HepG2 (cell line): ENCODE results near the gene NUDT1. TPM values are rescaled to one million over a fixed set of nuclear protein-coding genes. Genes with fewer than 3 reads are reported as not detected.
A peak's percentile ranks its signal among the peaks of the same experiment; 100 is the strongest.

ENCODE experiments used
- ATF7-NPFF ChIP-seq: sonication (generic); formaldehyde crosslinking; IDR thresholded peaks from 2 replicates; pipeline ENCODE4 v1.8.1; 2023; ENCODE audit warnings: mild to moderate bottlenecking, low read depth, missing genetic modification reagents, moderate library complexity
- HDAC1 ChIP-seq: sonication (generic); formaldehyde crosslinking; IDR thresholded peaks from 2 replicates; pipeline ENCODE4 v1.5.1; 2020; ENCODE audit warnings: mild to moderate bottlenecking, missing genetic modification reagents
- ISX ChIP-seq: sonication (generic); formaldehyde crosslinking; conservative IDR thresholded peaks from 2 replicates; pipeline ENCODE4 v1.5.0; 2020; ENCODE audit warnings: missing genetic modification reagents
- JUND ChIP-seq: sonication (generic); formaldehyde crosslinking; IDR thresholded peaks from 2 replicates; pipeline ENCODE4 v1.8.0; 2022; ENCODE audit warnings: mild to moderate bottlenecking, missing genetic modification reagents
- KLF12 ChIP-seq: sonication (generic); formaldehyde crosslinking; IDR thresholded peaks from 2 replicates; pipeline ENCODE4 v1.4.0; 2020; ENCODE audit warnings: missing genetic modification reagents, borderline replicate concordance
- NONO ChIP-seq, 2 experiments: fragments of 450-650 bp in 1 of 2; sonication (generic) in 1 of 2; formaldehyde crosslinking in 1 of 2; IDR thresholded peaks in 1 of 2; conservative IDR thresholded peaks in 1 of 2; 2 replicates each; pipeline versions ENCODE4 v1.6.1 to v1.8.0; 2017 to 2022; ENCODE audit warnings: mild to moderate bottlenecking in 1 of 2, missing genetic modification reagents in 1 of 2, moderate library complexity in 1 of 2
- NR2F2 ChIP-seq: IDR thresholded peaks from 2 replicates; pipeline ENCODE4 v1.6.1; 2012; ENCODE audit warnings: low read depth, inconsistent platforms, borderline replicate concordance
- PATZ1 ChIP-seq: sonication (generic); formaldehyde crosslinking; IDR thresholded peaks from 2 replicates; pipeline ENCODE4 v1.4.0; 2020; ENCODE audit warnings: missing genetic modification reagents
- POLR2A ChIP-seq, 2 experiments: IDR thresholded peaks; 2 replicates each; pipeline ENCODE4 v1.6.1; 2011; ENCODE audit warnings: low read depth in 2 of 2, low read length in 2 of 2, mild to moderate bottlenecking in 1 of 2, moderate library complexity in 1 of 2; ENCODE audit not compliant: insufficient read depth in 1 of 2
- RCOR2 ChIP-seq: IDR thresholded peaks from 2 replicates; pipeline ENCODE4 v1.6.1; 2016; ENCODE audit warnings: missing biosample characterization, missing genetic modification reagents
- SNAPC4 ChIP-seq: sonication (generic); formaldehyde crosslinking; IDR thresholded peaks from 2 replicates; pipeline ENCODE4 v1.4.0; 2020; ENCODE audit warnings: mild to moderate bottlenecking, missing genetic modification reagents
- SOX5 ChIP-seq: IDR thresholded peaks from 2 replicates; pipeline ENCODE4 v1.6.1; 2016; ENCODE audit warnings: borderline replicate concordance
- TBX2 ChIP-seq: sonication (generic); formaldehyde crosslinking; IDR thresholded peaks from 2 replicates; pipeline ENCODE4 v1.5.0; 2020; ENCODE audit warnings: missing genetic modification reagents, mild to moderate bottlenecking, borderline replicate concordance
- ZFP1 ChIP-seq: IDR thresholded peaks from 2 replicates; pipeline ENCODE4 v1.6.1; 2016
- ZFP36 ChIP-seq: fragments of 150-350 bp; IDR thresholded peaks from 2 replicates; pipeline ENCODE4 v1.6.1; 2018; ENCODE audit warnings: borderline replicate concordance, low read length, low read depth; ENCODE audit not compliant: partially characterized antibody
- ZNF224 ChIP-seq: sonication (generic); formaldehyde crosslinking; IDR thresholded peaks from 2 replicates; pipeline ENCODE4 v1.5.0; 2020; ENCODE audit warnings: mild to moderate bottlenecking, missing genetic modification reagents
- ZNF350 ChIP-seq: sonication (generic); formaldehyde crosslinking; IDR thresholded peaks from 2 replicates; pipeline ENCODE4 v1.4.0; 2020; ENCODE audit warnings: mild to moderate bottlenecking, low read depth, missing genetic modification reagents, borderline replicate concordance
- ZNF496 ChIP-seq: sonication (generic); formaldehyde crosslinking; IDR thresholded peaks from 2 replicates; pipeline ENCODE4 v1.8.1; 2023; ENCODE audit warnings: mild to moderate bottlenecking, moderate library complexity, missing genetic modification reagents; ENCODE audit not compliant: insufficient replicate concordance
- ZNF766 ChIP-seq: sonication (generic); formaldehyde crosslinking; IDR thresholded peaks from 2 replicates; pipeline ENCODE4 v1.5.0; 2020; ENCODE audit warnings: missing genetic modification reagents, borderline replicate concordance
- ZNF775 ChIP-seq: sonication (generic); formaldehyde crosslinking; IDR thresholded peaks from 2 replicates; pipeline ENCODE4 v1.4.0; 2020; ENCODE audit warnings: missing genetic modification reagents, mild to moderate bottlenecking, moderate library complexity, borderline replicate concordance
- ZNF850 ChIP-seq: sonication (generic); formaldehyde crosslinking; conservative IDR thresholded peaks from 2 replicates; pipeline ENCODE4 v1.9.0; 2021; ENCODE audit warnings: mild to moderate bottlenecking, missing genetic modification reagents
- polyA plus RNA-seq, 8 experiments: library from polyadenylated mRNA; depleted of rRNA in 3 of 8; stranded (reverse) in 7 of 8; unstranded in 1 of 8; fragments of >200 nt; fragmentation: Illumina TruSeq in 4 of 8; extraction: Trizol in 4 of 8; gene quantifications; 2 replicates each; pipeline versions ENCODE4 v1.2.1 to v1.2.3, GENCODE V29; 2011 to 2016; ENCODE audit warnings: low read depth in 4 of 8, missing spikeins in 1 of 8, mixed read lengths in 1 of 8; ENCODE audit not compliant: insufficient read depth in 1 of 8
- total RNA-seq, 5 experiments: library from RNA; depleted of rRNA; stranded (reverse); fragments of >200 nt; fragmentation: Illumina TruSeq; extraction: Trizol; gene quantifications; 2 replicates each; pipeline ENCODE4 v1.2.3, GENCODE V29; 2016; ENCODE audit warnings: low read depth in 1 of 5
- TF ChIP-seq, protein P1 (sequence below): sonication (generic); formaldehyde crosslinking; IDR thresholded peaks from 2 replicates; pipeline ENCODE4 v1.8.1; 2023; ENCODE audit warnings: missing genetic modification reagents, mild to moderate bottlenecking, borderline replicate concordance

NUDT1 gene
- total and polyA plus RNA-seq, 2 of the 13 experiments (the other 11 are each of a cell fraction or from before 2014, with no cell fraction given) = 9.1 to 26.8 TPM

- TF ChIP-seq SNAPC4 (CRISPR knock-in tag) (0 out of 2 replicates have a peak, but pooled peaks have one; percentile 45), HDAC1 (CRISPR knock-in tag) (peak; percentile 77), ZNF766 (CRISPR knock-in tag) (0 out of 2 replicates have a peak, but pooled peaks have one; percentile 41), ZFP1 (no peak), KLF12 (CRISPR knock-in tag) (0 out of 2 replicates have a peak, but pooled peaks have one; percentile 51), ZNF350 (0 out of 2 replicates have a peak, but pooled peaks have one; percentile 25), ZNF224 (CRISPR knock-in tag) (0 out of 2 replicates have a peak, but pooled peaks have one; percentile 45), SOX5 (peak; percentile 7; the same call in 1 of the 2 replicates), ZNF850 (CRISPR knock-in tag) (no peak), POLR2A (IDR thresholded peaks at IDR 0.05; ENCODE audit: insufficient read depth in 1 of 2, low read depth in 2 of 2, low read length in 2 of 2) (peak; percentile 64 to 78), NONO (IDR thresholded peaks at IDR 0.05) (no peak), NONO (CRISPR knock-in tag; conservative IDR thresholded peaks at IDR 0.05) (peak; percentile 75), ISX (CRISPR knock-in tag) (0 out of 2 replicates have a peak, but pooled peaks have one; percentile 37), NR2F2 (no peak), ATF7-NPFF (peak; percentile 66; the same call in 1 of the 2 replicates), PATZ1 (CRISPR knock-in tag) (0 out of 2 replicates have a peak, but pooled peaks have one; percentile 55), TBX2 (peak; percentile 84), ZNF775 (CRISPR knock-in tag) (no peak), JUND (CRISPR knock-in tag) (peak; percentile 31; the same call in 1 of the 2 replicates), ZFP36 (no peak), RCOR2 (CRISPR knock-in tag) (no peak), ZNF496 (CRISPR knock-in tag) (no peak)
- TF ChIP-seq, protein P1, sequence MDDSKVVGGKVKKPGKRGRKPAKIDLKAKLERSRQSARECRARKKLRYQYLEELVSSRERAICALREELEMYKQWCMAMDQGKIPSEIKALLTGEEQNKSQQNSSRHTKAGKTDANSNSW (CRISPR knock-in tag) = no peak
These were observed 9.1 kb upstream of the NUDT1 start, which contains the start of gene MAD1L1 (continued) for GRCh38 chr7:2232766-2233520.
